OCI-LY3 (cell line): Measurements from ENCODE around the gene HDGF.

Source experiments
- CTCF ChIP-seq: fragments of 200-600, 300-600 bp; sonication (generic); IDR thresholded peaks from 2 replicates; pipeline ENCODE4 v1.5.1; 2014; ENCODE audit warnings: antibody characterized with exemption, low read length, low read depth
- EZH2phosphoT487 ChIP-seq: fragments of 200-600 bp; shearing (Covaris generic); IDR thresholded peaks from 2 replicates; pipeline ENCODE4 v1.6.1; 2018; ENCODE audit warnings: antibody characterized with exemption, mixed run types, low read depth

- TF ChIP-seq CTCF = no peak
- TF ChIP-seq EZH2phosphoT487 = no peak
Observed at GRCh38 chr1:156698995-156699394, 52.5 kb downstream of the HDGF start.
